Measurements from ENCODE around the gene BCKDHA. TPM values are rescaled to one million over a fixed set of nuclear protein-coding genes. Genes with fewer than 3 reads are reported as not detected.

BCKDHA gene
- polyA plus RNA-seq, 1 donor from 2014 or later: 51.9 TPM

GRCh38 chr19:41357746-41358145, 39.9 kb upstream of the BCKDHA start:
- no peak overlapping the region for H3K9ac ChIP-seq (ENCODE audit: low read length)
- H3K79me2 ChIP-seq (replicated peaks; ENCODE audit: insufficient read depth, low read length): no peaks in the 10 kb centered on the region
- H3K36me3 ChIP-seq (ENCODE audit: insufficient read depth, low read length): no peaks in the 10 kb centered on the region
- H3K9me2 ChIP-seq (ENCODE audit: insufficient read depth, low read length): no peaks in the 10 kb centered on the region
- H3K27ac ChIP-seq (ENCODE audit: low read length): no peak overlapping the region
- H3F3A ChIP-seq (ENCODE audit: insufficient read depth, low read length, poor library complexity, severe bottlenecking): no peaks in the 10 kb centered on the region
- no peak overlapping the region for H2AFZ ChIP-seq (ENCODE audit: low read depth, low read length)
- H3K9me3 ChIP-seq (ENCODE audit: low read length): no peaks in the 10 kb centered on the region
- TF ChIP-seq TAF1 (IDR thresholded peaks at IDR 0.05; ENCODE audit: low read depth) (no peak), CTCF (IDR thresholded peaks at IDR 0.05; ENCODE audit: poor library complexity, severe bottlenecking) (no peak)
- H3K27me3 ChIP-seq (ENCODE audit: insufficient read depth, low read depth, low read length): peaks cover 19% of the 10 kb centered on the region
- H4K20me1 ChIP-seq (ENCODE audit: insufficient read depth): no peaks in the 10 kb centered on the region
- H3K4me3 ChIP-seq (ENCODE audit: low read length): no peak overlapping the region
- no peak overlapping the region for H3K4me2 ChIP-seq (ENCODE audit: low read length)

- Histone ChIP-seq H3K79me2 (replicated peaks; ENCODE audit: insufficient read depth, low read length) (peaks cover 2% of the 10 kb centered on the region), H3F3A (ENCODE audit: insufficient read depth, low read length, poor library complexity, severe bottlenecking) (peaks cover 5% of the 10 kb centered on the region), H3K9me3 (ENCODE audit: low read length) (no peaks in the 10 kb centered on the region), H3K36me3 (ENCODE audit: insufficient read depth, low read length) (no peaks in the 10 kb centered on the region), H3K27ac (ENCODE audit: low read length) (no peak overlapping the region), H3K9me2 (ENCODE audit: insufficient read depth, low read length) (no peaks in the 10 kb centered on the region), H3K4me3 (ENCODE audit: low read length) (no peak overlapping the region), H3K9ac (ENCODE audit: low read length) (no peak overlapping the region), H3K4me2 (ENCODE audit: low read length) (no peak overlapping the region), H4K20me1 (ENCODE audit: insufficient read depth) (no peaks in the 10 kb centered on the region), H3K27me3 (ENCODE audit: insufficient read depth, low read depth, low read length) (no peaks in the 10 kb centered on the region), H2AFZ (ENCODE audit: low read depth, low read length) (no peak overlapping the region)
- no peak for TF ChIP-seq EP300 (conservative IDR thresholded peaks at IDR 0.05; ENCODE audit: poor library complexity, severe bottlenecking)
- no peak for TF ChIP-seq MXI1 (conservative IDR thresholded peaks at IDR 0.05; ENCODE audit: poor library complexity, severe bottlenecking)
- TF ChIP-seq RAD21 (conservative IDR thresholded peaks at IDR 0.05): no peak
- no peak for TF ChIP-seq POLR2AphosphoS5 (IDR thresholded peaks at IDR 0.05)
- TF ChIP-seq EZH2 (IDR thresholded peaks at IDR 0.05; ENCODE audit: borderline replicate concordance, insufficient read depth, low read length, poor library complexity, severe bottlenecking): no peak
- TF ChIP-seq TAF1 (IDR thresholded peaks at IDR 0.05; ENCODE audit: low read depth): no peak
- TF ChIP-seq REST (IDR thresholded peaks at IDR 0.05; ENCODE audit: borderline replicate concordance): no peak
- no peak for TF ChIP-seq CTCF (IDR thresholded peaks at IDR 0.05; ENCODE audit: poor library complexity, severe bottlenecking)
- no peak for TF ChIP-seq SMC3 (conservative IDR thresholded peaks at IDR 0.05; ENCODE audit: poor library complexity)
These were observed 37.9 kb upstream of the BCKDHA start for GRCh38 chr19:41359741-41360140.

All from neural cell (in vitro differentiated cells).